ENCODE measurements around the gene NRP2.

DNA sequence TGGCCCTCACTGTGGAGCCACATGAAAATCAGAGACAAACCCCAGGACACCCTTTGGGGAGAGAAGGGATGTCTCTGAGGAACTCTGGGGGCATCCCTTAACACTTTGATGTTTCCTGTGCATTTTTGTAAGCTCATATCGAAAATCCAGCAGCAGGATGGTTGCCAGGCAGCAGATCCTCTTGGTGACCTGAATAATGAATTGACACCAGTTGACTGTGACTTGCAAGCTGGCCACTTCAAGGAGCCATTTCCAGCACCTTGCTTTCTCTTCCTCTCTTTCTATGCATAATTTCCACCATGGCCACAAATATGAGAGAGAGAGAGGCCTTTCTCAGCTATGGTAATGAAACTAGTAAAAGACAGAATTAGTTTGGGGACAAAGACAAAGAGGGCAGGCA, 91.7 kb downstream of the NRP2 start:
- TF ChIP-seq POLR2A (IDR thresholded peaks at IDR 0.05; ENCODE audit: low read length) (no peak), CTCF (IDR thresholded peaks at IDR 0.05) (no peak), EP300 (IDR thresholded peaks at IDR 0.05) (no peak)

Measured in A549 (cell line).